Tibial nerve (tissue), 4 donors: ENCODE data around the gene NR3C1. TPM values are rescaled to one million over a fixed set of nuclear protein-coding genes. Genes with fewer than 3 reads are reported as not detected.

Experiments
- DNase-seq, 2 donors: peaks; one replicate each; pipeline ENCODE4 v3.0.0-alpha.2; 2019; ENCODE audit warnings: low spot score in 2 of 2
- H3K27ac ChIP-seq, 4 donors: fragments of 200-600 bp; sonication (generic) in 3 of 4; one replicate each; pipeline ENCODE4 v1.5.1; 2017 to 2019; ENCODE audit warnings: mild to moderate bottlenecking in 1 of 4
- H3K27me3 ChIP-seq, 2 donors: fragments of 200-600 bp; sonication (generic) in 1 of 2; one replicate each; pipeline versions ENCODE4 v1.5.1 to v1.6.0; 2017 to 2019
- H3K36me3 ChIP-seq, 3 donors: fragments of 200-600 bp; sonication (generic); one replicate each; pipeline ENCODE4 v1.5.1; 2018 to 2019
- H3K4me1 ChIP-seq, 4 donors: fragments of 200-600 bp; sonication (generic) in 3 of 4; one replicate each; pipeline ENCODE4 v1.5.1; 2017 to 2019
- H3K4me3 ChIP-seq, 4 donors: fragments of 200-600 bp; sonication (generic) in 3 of 4; one replicate each; pipeline ENCODE4 v1.5.1; 2017 to 2019; ENCODE audit warnings: mild to moderate bottlenecking in 1 of 4, moderate library complexity in 1 of 4
- H3K9me3 ChIP-seq, 4 donors: fragments of 200-600 bp; sonication (generic) in 3 of 4; one replicate each; pipeline ENCODE4 v1.5.1; 2017 to 2019
- EP300 ChIP-seq, 2 donors: sonication (generic); formaldehyde crosslinking; IDR thresholded peaks; one replicate each; pipeline ENCODE4 v1.6.1; 2017; ENCODE audit warnings: antibody characterized with exemption in 2 of 2, mild to moderate bottlenecking in 1 of 2
- POLR2A ChIP-seq, 2 donors: fragments of 450-650 bp; IDR thresholded peaks; one replicate each; pipeline ENCODE4 v1.6.1; 2017; ENCODE audit warnings: antibody characterized with exemption in 2 of 2, mild to moderate bottlenecking in 2 of 2, moderate library complexity in 2 of 2
- WGBS, 2 donors: methylation state at CpG; one replicate each; pipeline ENCODE4 v1.1.5; 2018; 5-methylcytosine and 5-hydroxymethylcytosine counted together
- total RNA-seq, 4 donors: library from RNA; depleted of rRNA; stranded (reverse); fragments of >200 nt; gene quantifications; one replicate each; pipeline ENCODE4 v1.1.0, GENCODE V29; 2016
- TF ChIP-seq, protein P1 (sequence below), 5 experiments: fragments of 200-600 bp in 3 of 5; fragments of 450-650 bp in 2 of 5; sonication (generic) in 3 of 5; IDR thresholded peaks; one replicate each; pipeline ENCODE4 v1.5.1; 2016 to 2019; ENCODE audit warnings: antibody characterized with exemption in 5 of 5, mild to moderate bottlenecking in 3 of 5, moderate library complexity in 2 of 5

The NR3C1 gene
- total RNA-seq, 4 donors from 2014 or later, result 47.1 to 86.2 (median 75.8) TPM

- Histone ChIP-seq H3K4me3 (no peak overlapping the region), H3K36me3 (no peaks in the 10 kb centered on the region), H3K27me3 (no peaks in the 10 kb centered on the region), H3K4me1 (peaks cover 0 to 57% (median 8%) of the 10 kb centered on the region in 4 donors), H3K9me3 (no peaks in the 10 kb centered on the region), H3K27ac (peak overlapping the region in 2 of 4 donors; percentile 46 to 51)
- TF ChIP-seq EP300 (IDR thresholded peaks at IDR 0.05) (peak in 1 of 2 donors; percentile 37), POLR2A (IDR thresholded peaks at IDR 0.05) (no peak)
- DNase-seq, result no peak
- WGBS, 2 donors, result 77 to 79% methylated on average over 4 of the region's 4 CpGs
Measured at GRCh38 chr5:143341807-143342570, 61.5 kb downstream of the NR3C1 start.

DNA sequence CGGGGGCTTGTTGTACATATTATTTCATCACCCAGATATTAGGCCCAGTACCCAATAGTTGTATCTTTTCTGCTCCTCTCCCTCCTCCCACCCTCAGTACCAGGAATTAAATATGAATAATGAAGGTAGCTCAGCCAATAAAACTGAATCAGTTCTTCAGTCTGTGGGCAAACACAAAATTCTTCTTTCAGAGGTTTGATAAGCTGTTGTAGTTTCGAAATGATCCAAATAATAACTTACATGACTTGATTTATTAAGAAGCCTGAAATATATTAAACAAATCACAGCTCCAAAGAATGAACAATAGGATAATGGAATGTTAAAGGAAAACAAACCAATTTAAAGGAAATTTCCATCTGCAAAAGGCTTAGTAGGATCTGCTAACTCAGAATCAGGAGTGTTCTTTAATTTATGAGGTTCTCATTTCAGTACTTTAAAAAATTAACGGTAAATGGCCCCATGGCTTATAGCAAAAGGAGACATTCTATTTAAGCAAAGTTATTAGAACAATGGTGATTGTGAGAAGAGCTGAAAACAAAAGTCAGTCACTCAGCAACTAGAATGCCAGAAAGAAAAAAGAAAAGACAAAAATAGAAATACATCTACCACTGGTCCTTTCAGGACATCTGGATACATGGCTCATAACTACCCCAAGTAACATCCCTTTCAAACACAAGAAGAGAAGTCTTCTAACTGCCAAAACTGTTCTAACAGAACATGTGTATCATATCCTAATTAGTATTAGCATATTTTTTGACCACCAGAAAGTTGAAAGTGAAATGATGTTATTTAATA lies 62.4 kb downstream of the NR3C1 start:
- H3K4me1 ChIP-seq, result peaks cover 0 to 57% (median 3%) of the 10 kb centered on the region in 4 donors
- H3K4me3 ChIP-seq, result no peak overlapping the region
- no peaks in the 10 kb centered on the region for H3K9me3 ChIP-seq
- TF ChIP-seq POLR2A (IDR thresholded peaks at IDR 0.05) (no peak), EP300 (IDR thresholded peaks at IDR 0.05) (no peak)
- TF ChIP-seq, protein P1, sequence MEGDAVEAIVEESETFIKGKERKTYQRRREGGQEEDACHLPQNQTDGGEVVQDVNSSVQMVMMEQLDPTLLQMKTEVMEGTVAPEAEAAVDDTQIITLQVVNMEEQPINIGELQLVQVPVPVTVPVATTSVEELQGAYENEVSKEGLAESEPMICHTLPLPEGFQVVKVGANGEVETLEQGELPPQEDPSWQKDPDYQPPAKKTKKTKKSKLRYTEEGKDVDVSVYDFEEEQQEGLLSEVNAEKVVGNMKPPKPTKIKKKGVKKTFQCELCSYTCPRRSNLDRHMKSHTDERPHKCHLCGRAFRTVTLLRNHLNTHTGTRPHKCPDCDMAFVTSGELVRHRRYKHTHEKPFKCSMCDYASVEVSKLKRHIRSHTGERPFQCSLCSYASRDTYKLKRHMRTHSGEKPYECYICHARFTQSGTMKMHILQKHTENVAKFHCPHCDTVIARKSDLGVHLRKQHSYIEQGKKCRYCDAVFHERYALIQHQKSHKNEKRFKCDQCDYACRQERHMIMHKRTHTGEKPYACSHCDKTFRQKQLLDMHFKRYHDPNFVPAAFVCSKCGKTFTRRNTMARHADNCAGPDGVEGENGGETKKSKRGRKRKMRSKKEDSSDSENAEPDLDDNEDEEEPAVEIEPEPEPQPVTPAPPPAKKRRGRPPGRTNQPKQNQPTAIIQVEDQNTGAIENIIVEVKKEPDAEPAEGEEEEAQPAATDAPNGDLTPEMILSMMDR (IDR thresholded peaks at IDR 0.05), result no peak
- H3K27me3 ChIP-seq, result no peaks in the 10 kb centered on the region
- no peaks in the 10 kb centered on the region for H3K36me3 ChIP-seq
- no peak for DNase-seq
- peak overlapping the region in 2 of 4 donors; percentile 46 to 51 for H3K27ac ChIP-seq
- whole genome bisulfite sequencing, 2 donors, result 64 to 67% methylated on average over 3 of the region's 3 CpGs

GRCh38 chr5:143338658-143339366 lies 64.7 kb downstream of the NR3C1 start:
- no peaks in the 10 kb centered on the region for H3K9me3 ChIP-seq
- no peaks in the 10 kb centered on the region for H3K36me3 ChIP-seq
- no peaks in the 10 kb centered on the region for H3K27me3 ChIP-seq
- H3K27ac ChIP-seq, result peak overlapping the region in 1 of 4 donors; percentile 8
- H3K4me3 ChIP-seq, result no peak overlapping the region
- peaks cover 0 to 59% (median 1%) of the 10 kb centered on the region in 4 donors for H3K4me1 ChIP-seq
- no peak for TF ChIP-seq EP300 (IDR thresholded peaks at IDR 0.05)
- TF ChIP-seq POLR2A (IDR thresholded peaks at IDR 0.05), result no peak
- TF ChIP-seq, protein P1 (IDR thresholded peaks at IDR 0.05), result no peak
- 93 to 100% methylated on average over 2 of the region's 2 CpGs for whole genome bisulfite sequencing, 2 donors
- DNase-seq, result no peak

- DNase-seq, result no peak
- no peaks in the 10 kb centered on the region for H3K27me3 ChIP-seq
- WGBS, 2 donors, result 81 to 90% methylated on average over 3 of the region's 3 CpGs
- no peaks in the 10 kb centered on the region for H3K9me3 ChIP-seq
- H3K27ac ChIP-seq, result no peak overlapping the region
- no peak overlapping the region for H3K4me3 ChIP-seq
- TF ChIP-seq EP300 (IDR thresholded peaks at IDR 0.05) (no peak), POLR2A (IDR thresholded peaks at IDR 0.05) (no peak)
- TF ChIP-seq, protein P1 (IDR thresholded peaks at IDR 0.05), result no peak
- H3K36me3 ChIP-seq, result no peaks in the 10 kb centered on the region
- H3K4me1 ChIP-seq, result peaks cover 0 to 50% (median 1%) of the 10 kb centered on the region in 4 donors
Measured at GRCh38 chr5:143337946-143338345, 65.5 kb downstream of the NR3C1 start.

DNA sequence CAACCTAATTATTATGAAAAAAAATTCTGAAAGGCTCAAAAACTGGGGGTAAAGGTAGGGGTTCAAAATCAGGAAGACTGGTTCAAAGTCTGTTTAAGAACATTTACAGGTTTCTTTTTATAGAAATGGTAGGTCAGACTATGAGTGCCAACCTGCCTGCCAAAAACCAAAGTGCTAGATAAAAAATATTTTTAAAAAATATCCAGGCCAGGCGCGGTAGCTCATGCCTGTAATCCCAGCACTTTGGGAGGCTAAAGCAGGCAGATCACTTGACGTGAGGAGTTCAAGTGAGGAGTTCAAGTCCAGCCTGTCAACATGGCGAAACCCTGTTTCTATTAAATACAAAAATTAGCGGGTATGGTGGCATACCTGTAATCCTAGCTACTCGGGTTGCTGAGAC lies 67.0 kb downstream of the NR3C1 start:
- 84 to 88% methylated on average over 6 of the region's 6 CpGs for WGBS, 2 donors
- H3K4me1 ChIP-seq, result peaks cover 0 to 36% (median 1%) of the 10 kb centered on the region in 4 donors

More for the DNA sequence above, 67.0 kb downstream of the NR3C1 start:
- H3K36me3 ChIP-seq, result no peaks in the 10 kb centered on the region
- no peak overlapping the region for H3K4me3 ChIP-seq
- no peak for DNase-seq
- TF ChIP-seq, protein P1 (IDR thresholded peaks at IDR 0.05), result no peak
- TF ChIP-seq EP300 (IDR thresholded peaks at IDR 0.05), result no peak
- no peak for TF ChIP-seq POLR2A (IDR thresholded peaks at IDR 0.05)
- H3K27ac ChIP-seq, result no peak overlapping the region
- H3K27me3 ChIP-seq, result no peaks in the 10 kb centered on the region
- no peaks in the 10 kb centered on the region for H3K9me3 ChIP-seq
